Activated CD4-positive, alpha-beta T cell treated with anti-CD3 and anti-CD28 coated beads, Interleukin-2, amount 50 U/mL, for 4 hours (primary cell): Measurements from ENCODE around the gene USH1G.
"Not testable (repeated sequence)": the region's sequence is repeated elsewhere in the genome, so short reads cannot be mapped to it uniquely, and the experiment has no call there.

ENCODE experiments used
- DNase-seq, 2 experiments: peaks; one replicate each; pipeline ENCODE4 v3.0.0-alpha.2; 2020

USH1G gene

DNA sequence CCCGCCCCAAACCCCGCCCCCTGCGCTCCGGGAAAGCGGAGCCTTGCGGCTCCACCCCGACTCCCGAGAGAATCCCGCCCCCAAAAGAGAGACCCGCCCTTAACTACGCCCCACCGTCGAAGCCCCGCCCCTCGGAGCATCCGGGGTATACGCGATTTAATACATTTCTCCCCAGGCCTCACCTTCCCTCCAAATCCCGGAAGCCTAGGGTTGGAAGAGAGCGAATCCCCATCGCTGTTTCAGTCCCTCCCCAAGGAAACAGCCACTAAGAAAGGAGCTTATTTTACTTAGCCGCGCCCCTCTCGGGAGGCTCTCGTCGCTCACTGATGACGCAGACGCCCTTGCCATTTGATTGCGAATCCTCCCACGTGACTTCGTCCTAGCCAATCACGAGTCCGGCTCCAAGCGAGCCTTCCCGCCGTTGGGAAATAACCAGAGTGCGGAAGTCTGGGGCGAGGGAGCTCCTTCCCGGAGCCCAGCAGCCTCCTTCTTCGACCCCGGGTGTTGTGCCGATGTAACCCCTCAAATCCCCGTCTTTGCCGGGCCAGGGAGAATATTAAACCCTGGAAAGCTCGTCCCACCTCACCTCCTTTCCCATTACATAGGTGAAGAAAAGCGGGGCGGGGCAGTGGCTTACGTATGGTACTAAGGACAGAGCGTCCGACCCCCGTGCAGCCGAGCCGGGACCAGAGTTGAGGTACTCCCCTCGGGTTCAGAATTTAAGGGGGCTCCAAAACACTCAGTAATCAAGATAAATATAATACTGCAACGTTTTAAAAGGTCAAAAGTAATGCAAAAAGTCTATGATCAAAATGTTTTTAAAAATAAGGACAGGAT is 49.8 kb downstream of the USH1G start:
- peak; percentile 99 for DNase-seq

DNA sequence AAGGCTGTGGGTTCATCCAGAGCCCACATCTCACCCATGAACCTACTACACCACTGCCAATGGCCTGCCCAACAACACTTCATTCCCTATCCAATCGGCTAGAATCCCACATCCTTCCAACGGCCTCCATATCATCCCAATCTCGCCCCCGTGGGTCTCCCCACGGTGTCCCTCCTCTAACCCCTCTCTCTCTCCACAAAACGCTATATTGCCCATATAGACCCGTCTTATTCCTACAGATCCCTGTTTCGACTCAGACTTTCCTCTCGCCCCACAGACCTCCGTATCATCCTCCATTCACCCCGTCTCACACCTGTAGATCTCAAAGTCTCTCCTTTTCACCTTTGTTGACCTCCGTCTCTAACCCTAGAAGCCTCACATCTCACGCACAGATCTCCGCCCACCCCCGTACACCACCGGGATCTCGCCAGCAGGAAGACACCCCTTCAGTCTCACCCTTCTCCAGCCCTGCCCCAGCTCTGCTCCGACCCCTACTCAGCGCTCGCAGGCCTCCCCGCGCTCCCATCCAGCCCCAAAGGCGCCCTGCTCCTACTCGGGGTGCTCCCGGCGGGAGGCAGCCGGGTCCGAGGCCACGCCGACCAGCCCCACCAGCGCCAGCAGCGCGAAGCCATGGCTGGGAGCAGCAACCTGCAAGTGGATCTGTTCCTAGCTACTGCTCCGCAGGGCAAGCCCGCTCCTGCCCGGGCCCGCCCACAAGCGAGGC is 50.6 kb downstream of the USH1G start, which contains the start of gene FDXR:
Gene FDXR, minus strand, starts transcription at position 682 of the 724 bp plus-strand sequence. Its CDS starts 50 bp downstream, at position 632.
- no peak for DNase-seq

DNA sequence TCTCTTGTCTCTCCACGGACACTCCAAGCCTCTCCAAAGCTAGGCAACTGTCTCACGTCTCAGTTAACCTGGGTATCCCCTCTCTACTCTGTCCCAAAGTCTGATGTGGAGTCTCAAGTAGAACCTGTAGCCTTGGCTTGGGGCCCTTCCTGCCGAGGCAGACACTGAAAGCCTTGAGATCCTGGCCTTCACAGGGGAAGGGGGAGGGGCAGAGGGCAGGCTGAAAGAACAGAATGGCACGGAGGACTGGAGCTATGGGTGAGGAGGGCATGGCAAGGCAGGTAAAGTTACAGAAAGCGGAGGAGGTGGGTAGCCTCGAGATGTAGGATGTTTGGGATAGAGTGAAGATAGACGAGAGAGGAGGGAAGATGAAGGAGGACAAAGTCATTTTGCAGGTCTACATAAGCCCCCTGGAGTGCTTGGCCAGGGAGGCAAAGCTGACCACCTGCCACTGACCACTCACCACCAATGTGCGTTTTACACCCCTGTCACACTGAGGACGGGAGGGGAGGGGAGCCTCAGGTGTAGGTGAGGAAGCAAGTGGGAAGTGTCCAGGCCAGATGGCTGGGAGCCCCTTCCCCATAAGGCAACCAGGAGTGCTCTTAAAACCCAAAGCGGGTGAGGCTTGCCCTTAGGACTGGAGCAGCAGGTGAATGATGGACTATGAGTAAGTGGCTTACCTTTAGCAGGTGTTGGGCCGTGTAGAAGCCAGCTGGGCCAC is 51.5 kb downstream of the USH1G start:
- no peak for DNase-seq

GRCh38 chr17:74870512-74870911 is 52.5 kb downstream of the USH1G start:
- no peak for DNase-seq

GRCh38 chr17:74870028-74870427 is 53.0 kb downstream of the USH1G start:
- DNase-seq = not testable (repeated sequence)

DNA sequence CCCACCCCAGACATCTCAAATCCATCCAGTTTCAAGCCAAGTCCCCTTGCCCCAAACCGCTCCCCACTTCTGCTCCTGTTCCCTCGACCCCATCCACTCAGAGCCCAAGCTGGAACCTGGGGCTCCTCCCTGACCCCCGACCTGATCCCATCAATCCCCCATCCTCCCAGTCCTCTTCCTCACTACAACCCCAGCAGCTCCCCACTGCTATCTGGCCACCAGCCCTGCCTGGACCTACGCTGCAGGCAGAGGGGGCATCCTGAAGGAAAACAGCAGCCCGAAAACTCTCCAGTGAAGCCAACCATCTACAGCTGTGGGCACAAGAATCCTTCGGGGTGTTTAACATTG is 54.2 kb downstream of the USH1G start:
- DNase-seq = no peak

DNA sequence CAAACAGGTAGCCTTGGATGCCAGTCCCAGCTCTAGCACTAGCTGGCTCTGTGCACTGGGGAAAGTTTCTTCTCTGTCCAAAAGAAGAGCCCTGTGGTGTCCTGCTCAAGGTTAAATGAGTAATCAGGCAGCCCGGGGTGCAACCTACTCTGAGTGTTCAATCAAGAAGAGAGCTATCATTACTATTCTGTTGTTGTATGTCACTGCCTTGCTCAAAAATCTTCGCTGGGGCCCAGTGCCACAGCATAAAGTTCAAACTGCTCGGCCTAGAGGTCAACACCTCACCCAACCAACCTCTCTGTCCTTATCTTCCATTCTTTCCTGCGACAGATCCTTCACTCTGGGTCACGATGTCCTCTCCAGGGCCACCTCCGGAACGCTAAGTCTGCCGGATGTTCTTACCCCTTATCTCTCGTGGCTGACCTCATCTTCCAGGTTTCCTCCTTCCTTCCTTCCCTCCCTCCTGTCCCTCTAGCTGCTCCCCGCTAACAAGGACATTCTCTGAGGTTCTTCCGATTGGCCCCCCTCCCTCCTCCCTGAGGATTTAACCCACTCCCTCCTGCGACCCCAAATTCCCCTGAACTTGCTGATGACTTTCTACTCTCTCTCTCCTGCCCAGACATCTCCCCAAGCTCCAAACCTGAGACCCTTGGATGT is 54.7 kb downstream of the USH1G start:
- DNase-seq = no peak

DNA sequence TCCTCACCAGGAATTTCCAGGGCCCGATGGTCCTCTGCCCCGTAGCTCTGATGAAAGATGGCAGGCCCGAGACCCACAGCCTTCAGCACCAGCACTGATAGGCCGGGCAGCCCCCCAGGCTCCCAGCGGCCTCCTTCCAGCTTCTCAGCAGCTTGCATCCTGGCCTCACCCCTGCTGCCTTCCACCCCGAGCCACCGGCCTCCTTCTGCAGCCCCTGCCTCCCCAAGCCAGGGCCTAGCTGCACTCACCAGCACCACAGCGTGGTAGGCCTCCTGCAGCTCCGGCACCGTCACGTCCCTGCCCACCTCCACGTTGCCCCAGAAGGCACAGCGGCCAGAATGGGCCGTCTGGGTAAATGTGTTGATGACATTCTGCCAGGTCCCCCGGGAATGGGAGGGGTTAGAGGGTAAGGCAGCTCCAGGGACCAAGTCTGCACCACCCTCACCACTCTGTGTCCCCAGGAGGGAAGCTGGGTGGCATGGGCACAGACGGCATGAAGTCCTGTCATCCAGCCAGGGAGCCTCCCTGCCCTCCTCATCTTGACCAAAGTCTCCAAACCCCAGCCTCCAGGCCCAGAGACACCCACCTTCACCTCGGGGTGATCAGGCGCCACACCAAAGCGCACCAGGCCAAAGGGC is 56.7 kb downstream of the USH1G start:
- no peak for DNase-seq
